ENCODE data around the gene MPHOSPH10. TPM values are rescaled to one million over a fixed set of nuclear protein-coding genes. Genes with fewer than 3 reads are reported as not detected.

Gene MPHOSPH10
- polyA plus RNA-seq, 2 of the 4 experiments (the other 2 are of a cell fraction), result 39.2 to 51.7 TPM

DNA sequence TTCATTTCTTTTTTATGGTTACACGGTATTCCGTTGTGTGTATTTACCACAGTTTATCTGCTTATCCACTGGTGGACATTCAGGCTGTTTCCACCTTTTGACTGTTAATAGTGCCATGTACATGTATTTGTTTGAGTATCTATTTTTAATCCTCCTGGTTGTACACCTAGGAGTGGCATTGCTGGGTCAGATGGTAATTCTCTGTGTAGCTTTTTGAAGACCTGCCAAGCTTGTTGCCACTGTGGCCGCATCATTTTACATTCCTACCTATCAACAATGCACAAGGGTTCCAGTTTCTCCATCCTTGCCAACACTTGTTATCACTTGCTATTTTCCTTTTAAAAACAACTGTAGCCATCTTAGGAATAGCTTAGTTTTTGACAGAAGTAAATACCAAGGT lies 13.3 kb downstream of the MPHOSPH10 start:
- CTCF ChIA-PET, result interaction anchor here (1.0 to 1.6 kb wide), 3 partner anchors 13 to 53 kb away, joined by 3 to 7 read pairs (median 3); partner anchors contain the start of gene MPHOSPH10
- Histone ChIP-seq H3K9me3 (no peaks in the 10 kb centered on the region), H3K4me1 (no peaks in the 10 kb centered on the region), H3K27ac (no peak overlapping the region), H3K4me3 (no peak overlapping the region), H3K4me2 (no peak overlapping the region)
- ATAC-seq (no peak), FAIRE-seq (no peak), DNase-seq (ENCODE audit: low read depth in 1 of 2, low spot score in 1 of 2) (no peak)
- TF ChIP-seq RAD21 (conservative IDR thresholded peaks at IDR 0.05 in 1 of 2, IDR thresholded peaks at IDR 0.05 in 1 of 2) (no peak), FOXS1 (CRISPR knock-in tag; IDR thresholded peaks at IDR 0.05) (no peak), ZNF302 (CRISPR knock-in tag; IDR thresholded peaks at IDR 0.05) (no peak), NFE2L2 (conservative IDR thresholded peaks at IDR 0.05; ENCODE audit: low read length) (no peak), JUN (IDR thresholded peaks at IDR 0.05) (no peak), FOSB (CRISPR knock-in tag; IDR thresholded peaks at IDR 0.05) (no peak), CBX2 (IDR thresholded peaks at IDR 0.05; ENCODE audit: borderline replicate concordance, low read depth) (no peak), NPAS2 (CRISPR knock-in tag; IDR thresholded peaks at IDR 0.05; ENCODE audit: borderline replicate concordance) (no peak)
- TF ChIP-seq, protein P1, sequence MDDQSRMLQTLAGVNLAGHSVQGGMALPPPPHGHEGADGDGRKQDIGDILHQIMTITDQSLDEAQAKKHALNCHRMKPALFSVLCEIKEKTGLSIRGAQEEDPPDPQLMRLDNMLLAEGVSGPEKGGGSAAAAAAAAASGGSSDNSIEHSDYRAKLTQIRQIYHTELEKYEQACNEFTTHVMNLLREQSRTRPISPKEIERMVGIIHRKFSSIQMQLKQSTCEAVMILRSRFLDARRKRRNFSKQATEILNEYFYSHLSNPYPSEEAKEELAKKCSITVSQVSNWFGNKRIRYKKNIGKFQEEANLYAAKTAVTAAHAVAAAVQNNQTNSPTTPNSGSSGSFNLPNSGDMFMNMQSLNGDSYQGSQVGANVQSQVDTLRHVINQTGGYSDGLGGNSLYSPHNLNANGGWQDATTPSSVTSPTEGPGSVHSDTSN (IDR thresholded peaks at IDR 0.05), result no peak
- TF ChIP-seq, protein P2, sequence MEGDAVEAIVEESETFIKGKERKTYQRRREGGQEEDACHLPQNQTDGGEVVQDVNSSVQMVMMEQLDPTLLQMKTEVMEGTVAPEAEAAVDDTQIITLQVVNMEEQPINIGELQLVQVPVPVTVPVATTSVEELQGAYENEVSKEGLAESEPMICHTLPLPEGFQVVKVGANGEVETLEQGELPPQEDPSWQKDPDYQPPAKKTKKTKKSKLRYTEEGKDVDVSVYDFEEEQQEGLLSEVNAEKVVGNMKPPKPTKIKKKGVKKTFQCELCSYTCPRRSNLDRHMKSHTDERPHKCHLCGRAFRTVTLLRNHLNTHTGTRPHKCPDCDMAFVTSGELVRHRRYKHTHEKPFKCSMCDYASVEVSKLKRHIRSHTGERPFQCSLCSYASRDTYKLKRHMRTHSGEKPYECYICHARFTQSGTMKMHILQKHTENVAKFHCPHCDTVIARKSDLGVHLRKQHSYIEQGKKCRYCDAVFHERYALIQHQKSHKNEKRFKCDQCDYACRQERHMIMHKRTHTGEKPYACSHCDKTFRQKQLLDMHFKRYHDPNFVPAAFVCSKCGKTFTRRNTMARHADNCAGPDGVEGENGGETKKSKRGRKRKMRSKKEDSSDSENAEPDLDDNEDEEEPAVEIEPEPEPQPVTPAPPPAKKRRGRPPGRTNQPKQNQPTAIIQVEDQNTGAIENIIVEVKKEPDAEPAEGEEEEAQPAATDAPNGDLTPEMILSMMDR (IDR thresholded peaks at IDR 0.05), result no peak
- 97% methylated on average over 3 of the region's 3 CpGs for WGBS (ENCODE audit: missing lambda C conversion rate)
- POLR2A ChIA-PET, result interaction anchor here (1.2 kb wide), 2 partner anchors 13 to 76 kb away, joined by 4 to 5 read pairs; partner anchors contain the start of gene NAGK

DNA sequence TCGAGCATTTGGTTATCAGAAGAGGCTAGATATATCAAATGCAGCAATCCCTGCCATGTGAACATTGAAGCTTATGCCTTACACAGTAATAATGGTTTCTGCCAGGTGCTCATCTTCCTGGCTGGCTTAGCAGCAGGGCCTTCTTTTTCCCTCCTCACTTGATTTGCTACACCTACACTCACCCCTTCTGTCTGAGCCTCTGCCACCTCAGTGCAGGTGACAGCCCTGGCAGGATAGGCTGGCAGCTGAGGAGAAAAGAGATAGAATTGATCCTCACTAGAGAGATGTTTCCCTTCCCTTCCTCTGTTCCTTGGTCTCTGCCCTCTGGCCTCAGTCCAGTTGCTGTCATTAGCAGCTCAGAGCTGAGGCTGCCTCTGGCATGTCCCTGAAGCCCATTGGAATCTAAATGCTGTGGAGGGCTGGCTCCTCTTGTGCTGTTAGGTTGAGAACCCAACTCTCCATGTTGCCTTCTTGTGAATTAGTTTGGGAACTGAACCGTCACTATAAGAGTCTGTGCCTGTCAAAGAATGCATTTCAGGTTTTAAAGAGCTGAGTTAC lies 18.2 kb downstream of the MPHOSPH10 start:
- FAIRE-seq, result no peak
- POLR2A ChIA-PET, result interaction anchor here (2.4 kb wide), 1 partner anchor 80 kb away, joined by 9 read pairs; the partner anchor contains the start of gene NAGK
- no peak overlapping the region for H3K4me3 ChIP-seq
- ATAC-seq, result no peak
- H3K4me2 ChIP-seq, result no peak overlapping the region
- CTCF ChIA-PET, result interaction anchor here (0.8 to 2.2 kb wide), 5 partner anchors 9 to 183 kb away, joined by 3 to 9 read pairs (median 4); partner anchors contain the start of gene ZNF638
- DNase-seq (ENCODE audit: low read depth in 1 of 2, low spot score in 1 of 2), result no peak
- TF ChIP-seq SREBF2 (IDR thresholded peaks at IDR 0.05), result no peak
- no peak for TF ChIP-seq JUN (IDR thresholded peaks at IDR 0.05)
- TF ChIP-seq EHMT2 (IDR thresholded peaks at IDR 0.05; ENCODE audit: low read depth), result no peak
- no peak for TF ChIP-seq ZFP36 (IDR thresholded peaks at IDR 0.05; ENCODE audit: borderline replicate concordance, partially characterized antibody)
- TF ChIP-seq KDM5A (IDR thresholded peaks at IDR 0.05), result no peak
- TF ChIP-seq, protein P1 (IDR thresholded peaks at IDR 0.05), result no peak
- TF ChIP-seq EHF (CRISPR knock-in tag; IDR thresholded peaks at IDR 0.05), result no peak
- TF ChIP-seq FOSB (CRISPR knock-in tag; IDR thresholded peaks at IDR 0.05), result no peak
- TF ChIP-seq RARB (CRISPR knock-in tag; IDR thresholded peaks at IDR 0.05), result no peak
- H3K9me3 ChIP-seq, result no peaks in the 10 kb centered on the region
- H3K4me1 ChIP-seq, result no peaks in the 10 kb centered on the region
- WGBS (ENCODE audit: missing lambda C conversion rate), result 91% methylated on average over 2 of the region's 2 CpGs
- no peak overlapping the region for H3K27ac ChIP-seq

DNA sequence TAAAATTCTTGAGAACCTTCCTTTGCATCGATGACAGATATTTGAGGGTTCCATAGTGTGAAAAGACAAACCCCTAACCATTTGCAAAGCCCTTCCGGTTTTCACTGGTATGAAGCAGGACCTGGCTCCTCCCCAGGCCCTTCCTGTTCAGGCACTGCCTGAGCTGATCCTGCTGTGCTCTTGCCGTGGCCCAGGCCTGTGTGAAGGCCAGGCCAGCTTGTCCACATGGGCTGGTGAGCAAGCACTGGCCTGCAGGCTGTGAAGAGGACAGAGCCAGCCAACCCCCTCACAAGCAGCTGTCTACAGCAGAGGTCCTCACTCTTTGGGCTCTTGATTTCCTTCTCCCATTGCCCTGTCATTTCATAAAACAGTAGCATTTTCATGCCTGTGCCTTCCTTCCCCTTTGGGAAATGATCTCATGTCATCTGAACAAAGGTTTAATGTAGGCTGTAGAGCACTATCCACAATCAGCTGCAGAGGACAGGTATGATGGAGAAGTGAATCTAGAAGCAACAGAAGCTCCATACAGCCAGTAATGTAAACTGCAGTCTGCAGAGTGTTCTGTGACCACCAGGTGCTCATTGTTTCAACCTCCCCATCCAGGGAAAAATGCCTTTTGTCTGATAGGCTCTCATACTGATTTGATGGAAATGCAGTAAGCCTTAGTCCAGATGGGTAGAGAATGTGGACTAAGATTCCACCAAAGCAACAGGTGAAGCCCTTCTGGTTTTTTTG lies 19.8 kb downstream of the MPHOSPH10 start:
- POLR2A ChIA-PET, result interaction anchor here (2.4 kb wide), 1 partner anchor 82 kb away, joined by 9 read pairs; the partner anchor contains the start of gene NAGK
- TF ChIP-seq, protein P3, sequence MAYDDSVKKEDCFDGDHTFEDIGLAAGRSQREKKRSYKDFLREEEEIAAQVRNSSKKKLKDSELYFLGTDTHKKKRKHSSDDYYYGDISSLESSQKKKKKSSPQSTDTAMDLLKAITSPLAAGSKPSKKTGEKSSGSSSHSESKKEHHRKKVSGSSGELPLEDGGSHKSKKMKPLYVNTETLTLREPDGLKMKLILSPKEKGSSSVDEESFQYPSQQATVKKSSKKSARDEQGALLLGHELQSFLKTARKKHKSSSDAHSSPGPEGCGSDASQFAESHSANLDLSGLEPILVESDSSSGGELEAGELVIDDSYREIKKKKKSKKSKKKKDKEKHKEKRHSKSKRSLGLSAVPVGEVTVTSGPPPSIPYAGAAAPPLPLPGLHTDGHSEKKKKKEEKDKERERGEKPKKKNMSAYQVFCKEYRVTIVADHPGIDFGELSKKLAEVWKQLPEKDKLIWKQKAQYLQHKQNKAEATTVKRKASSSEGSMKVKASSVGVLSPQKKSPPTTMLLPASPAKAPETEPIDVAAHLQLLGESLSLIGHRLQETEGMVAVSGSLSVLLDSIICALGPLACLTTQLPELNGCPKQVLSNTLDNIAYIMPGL (CRISPR knock-in tag; IDR thresholded peaks at IDR 0.05; ENCODE audit: borderline replicate concordance), result no peak
- TF ChIP-seq NR3C1 (IDR thresholded peaks at IDR 0.05), result no peak
- TF ChIP-seq HOXA7 (CRISPR knock-in tag; IDR thresholded peaks at IDR 0.05), result no peak
- no peak for TF ChIP-seq HOXB13 (CRISPR knock-in tag; IDR thresholded peaks at IDR 0.05; ENCODE audit: low read depth)
- no peak for TF ChIP-seq CHD2 (IDR thresholded peaks at IDR 0.05; ENCODE audit: low read length, partially characterized antibody)
- TF ChIP-seq RARB (CRISPR knock-in tag; IDR thresholded peaks at IDR 0.05), result no peak
- TF ChIP-seq NFE2L2 (conservative IDR thresholded peaks at IDR 0.05; ENCODE audit: low read length), result no peak
- no peak for TF ChIP-seq CBX8 (IDR thresholded peaks at IDR 0.05)
- TF ChIP-seq RAD21 (conservative IDR thresholded peaks at IDR 0.05 in 1 of 2, IDR thresholded peaks at IDR 0.05 in 1 of 2), result no peak
- no peak for TF ChIP-seq MAZ (IDR thresholded peaks at IDR 0.05; ENCODE audit: borderline replicate concordance, low read depth, low read length)
- TF ChIP-seq RCOR1 (IDR thresholded peaks at IDR 0.05; ENCODE audit: low read depth, low read length), result no peak
- no peak for TF ChIP-seq POLR2A (IDR thresholded peaks at IDR 0.05; ENCODE audit: low read length)
- TF ChIP-seq RNF2 (IDR thresholded peaks at IDR 0.05; ENCODE audit: borderline replicate concordance, low read depth), result no peak

More for the DNA sequence above, 19.8 kb downstream of the MPHOSPH10 start:
- H3K4me2 ChIP-seq, result no peak overlapping the region
- no peak overlapping the region for H3K27ac ChIP-seq
- peak; percentile 35 to 40; a peak in 3 of 6 replicates for ATAC-seq
- no peak for FAIRE-seq
- H3K4me1 ChIP-seq, result no peaks in the 10 kb centered on the region
- CTCF ChIA-PET, result interaction anchor here (0.6 to 2.2 kb wide), 10 partner anchors 12 to 181 kb away, joined by 3 to 9 read pairs (median 3); partner anchors contain the start of gene ZNF638
- no peaks in the 10 kb centered on the region for H3K9me3 ChIP-seq
- DNase-seq (ENCODE audit: low read depth in 1 of 2, low spot score in 1 of 2), result no peak
- H3K4me3 ChIP-seq, result no peak overlapping the region
- WGBS (ENCODE audit: missing lambda C conversion rate), result 82% methylated on average over 3 of the region's 3 CpGs

Measured in A549 (cell line).